ENCODE results near the gene ADAMTS17. TPM values are rescaled to one million over a fixed set of nuclear protein-coding genes. Genes with fewer than 3 reads are reported as not detected.
"Not testable (repeated sequence)": the region's sequence is repeated elsewhere in the genome, so short reads cannot be mapped to it uniquely, and the experiment has no call there.

Gene ADAMTS17
- polyA plus RNA-seq, 1 donor = 4.0 TPM

DNA sequence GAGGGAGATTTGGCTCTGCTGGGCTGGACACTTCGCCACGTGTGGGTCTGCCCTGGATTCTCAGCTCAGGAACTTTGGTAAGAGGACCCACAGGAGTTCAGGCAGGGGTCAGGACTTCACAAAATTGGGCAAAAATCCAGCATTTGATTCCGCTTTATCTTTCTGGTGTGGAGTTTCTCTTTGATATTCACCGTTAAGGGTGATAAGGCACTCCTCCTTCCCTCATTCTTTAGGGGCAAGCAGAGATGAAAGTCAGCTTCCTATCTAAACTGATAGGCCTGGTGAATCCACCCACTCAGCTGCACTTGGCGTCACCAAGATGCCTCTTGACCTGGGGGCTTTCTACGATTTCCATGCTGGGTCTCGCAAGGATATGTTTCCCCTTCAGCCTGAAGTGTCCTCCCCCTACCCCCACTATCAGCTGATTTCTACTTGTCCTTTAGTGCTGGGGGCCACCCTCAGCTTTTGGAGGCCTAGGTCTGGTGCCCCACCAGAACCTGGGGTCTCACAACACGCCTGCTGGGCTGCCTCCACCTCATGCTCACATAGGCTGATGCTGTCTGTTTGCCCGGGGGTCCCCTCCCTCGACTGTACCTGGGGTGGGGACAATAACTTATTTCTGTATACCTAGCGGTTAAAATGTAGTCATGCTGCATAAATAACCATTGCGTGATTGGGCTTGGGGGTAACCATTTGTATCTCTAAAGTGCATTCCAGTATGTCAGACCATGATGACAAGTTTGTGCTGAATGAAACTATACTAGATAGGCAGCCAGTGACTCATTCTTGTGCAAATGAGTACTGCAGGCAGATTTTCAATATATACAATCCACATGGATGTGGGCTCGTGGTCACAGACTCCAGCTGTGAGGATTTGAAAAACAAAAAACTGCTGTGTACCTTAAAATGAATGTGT, 248.3 kb downstream of the ADAMTS17 start:
- no peak for DNase-seq (ENCODE audit: low read depth)

DNA sequence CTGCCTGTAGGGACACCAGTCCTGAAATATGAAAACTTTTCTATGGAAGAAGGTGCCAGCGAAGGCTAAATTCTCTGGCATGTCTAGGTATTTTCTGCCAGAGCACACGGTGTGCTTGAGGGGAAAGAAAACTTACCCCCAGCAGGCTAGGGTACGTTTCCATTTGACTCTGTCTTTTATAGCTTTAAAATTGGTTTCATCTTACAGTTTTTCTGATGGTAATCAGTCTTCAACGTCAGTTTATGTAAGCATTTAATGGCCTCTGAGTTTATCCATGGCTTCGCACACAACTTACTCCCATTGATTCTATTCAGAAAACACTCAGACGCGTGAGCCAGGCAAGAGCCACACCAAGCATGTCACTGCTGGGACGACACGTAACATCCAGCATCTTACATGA, 249.7 kb downstream of the ADAMTS17 start:
- DNase-seq (ENCODE audit: low read depth) = no peak

DNA sequence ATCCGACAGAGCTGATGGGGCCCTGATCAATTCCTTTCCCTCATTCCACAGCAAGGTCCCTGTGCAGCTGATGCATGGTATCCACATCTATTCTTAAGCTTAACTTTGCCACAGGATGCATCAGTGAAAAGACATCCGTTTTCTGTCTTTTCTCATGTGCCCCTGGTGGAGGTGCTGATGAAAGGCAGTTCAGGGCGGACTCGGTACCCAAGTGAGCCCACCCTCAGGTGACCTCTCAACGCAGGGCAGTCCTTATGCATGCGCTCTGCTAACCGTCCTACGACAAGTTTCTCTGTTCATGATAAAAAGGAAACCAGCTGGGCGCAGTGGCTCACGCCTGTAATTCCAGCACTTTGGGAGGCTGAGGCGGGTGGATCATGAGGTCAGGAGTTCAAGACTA, 251.4 kb downstream of the ADAMTS17 start:
- no peak for DNase-seq (ENCODE audit: low read depth)

DNA sequence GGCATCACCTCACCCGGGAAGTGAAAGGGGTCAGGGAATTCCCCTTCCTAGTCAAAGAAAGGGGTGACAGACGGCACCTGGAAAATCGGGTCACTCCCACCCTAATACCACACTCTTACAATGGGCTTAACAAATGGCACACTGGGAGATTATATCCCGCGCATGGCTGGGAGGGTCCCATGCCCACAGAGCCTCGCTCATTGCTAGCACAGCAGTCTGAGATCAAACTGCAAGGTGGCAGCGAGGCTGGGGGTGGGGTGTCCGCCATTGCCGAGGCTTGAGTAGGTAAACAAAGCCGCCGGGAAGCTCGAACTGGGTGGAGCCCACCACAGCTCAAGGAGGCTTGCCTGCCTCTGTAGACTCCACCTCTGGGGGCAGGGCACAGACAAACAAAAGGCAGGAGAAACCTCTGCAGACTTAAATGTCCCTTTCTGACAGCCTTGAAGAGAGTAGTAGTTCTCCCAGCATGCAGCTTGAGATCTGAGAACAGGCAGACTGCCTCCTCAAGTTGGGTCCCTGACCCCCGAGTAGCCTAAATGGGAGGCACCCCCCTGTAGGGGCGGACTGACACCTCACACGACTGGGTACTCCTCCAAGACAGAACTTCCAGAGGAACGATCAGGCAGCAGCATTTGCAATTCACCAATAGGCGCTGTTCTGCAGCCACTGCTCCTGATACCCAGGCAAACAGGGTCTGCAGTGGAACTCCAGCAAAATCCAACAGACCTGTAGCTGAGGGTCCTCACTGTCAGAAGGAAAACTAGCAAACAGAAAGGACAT, 257.5 kb downstream of the ADAMTS17 start:
- DNase-seq (ENCODE audit: low read depth) = not testable (repeated sequence)

DNA sequence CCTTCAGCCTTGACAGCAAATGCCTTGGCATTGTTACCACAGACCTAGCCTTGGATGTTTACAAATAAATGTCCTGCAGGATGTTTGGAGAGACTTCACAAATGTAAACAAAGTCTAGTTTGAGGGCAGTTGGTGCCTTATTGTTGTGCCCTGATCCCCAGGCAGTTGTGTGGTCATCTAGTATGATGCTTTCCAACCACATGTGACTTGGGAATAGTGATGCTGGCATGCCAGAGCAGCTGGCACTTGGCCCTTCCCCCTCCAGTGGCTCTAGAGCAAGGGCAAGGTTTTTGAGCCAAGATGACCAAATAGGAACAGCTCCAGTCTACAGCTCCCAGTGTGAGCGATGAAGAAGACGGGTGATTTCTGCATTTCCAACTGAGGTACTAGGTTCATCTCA, 258.2 kb downstream of the ADAMTS17 start:
- DNase-seq (ENCODE audit: low read depth) = no peak

DNA sequence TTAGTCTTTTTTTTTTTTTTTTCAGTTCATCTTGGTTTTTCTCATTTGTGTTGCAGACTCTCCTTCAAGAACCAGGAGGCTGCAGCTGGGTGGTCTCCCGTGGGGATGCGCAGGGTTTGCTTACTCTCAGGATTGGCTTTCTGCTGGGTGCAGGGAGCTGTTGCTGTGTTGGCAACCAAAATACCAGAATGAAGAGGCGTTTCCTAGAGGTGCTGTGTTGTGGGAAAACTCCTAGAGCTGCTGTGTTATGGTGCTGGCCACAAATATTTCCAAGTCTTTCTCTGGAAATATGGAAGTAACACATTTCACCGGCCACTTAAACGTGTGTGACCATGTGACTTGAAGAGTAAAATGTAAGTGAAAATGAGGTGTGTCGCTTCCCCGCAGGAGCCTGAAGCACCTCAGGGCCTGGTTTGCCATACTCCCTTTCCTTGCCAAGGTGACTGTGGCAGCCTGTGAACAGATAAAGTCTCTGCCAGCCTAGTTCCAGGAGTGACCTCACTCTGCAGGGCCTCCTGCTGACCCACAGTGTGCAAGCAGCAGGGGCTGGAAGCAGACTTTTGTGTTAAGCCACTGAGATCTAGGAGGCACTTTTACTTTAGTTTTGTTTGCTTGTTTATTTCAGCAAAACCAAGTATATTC, 258.9 kb downstream of the ADAMTS17 start:
- no peak for DNase-seq (ENCODE audit: low read depth)

DNA sequence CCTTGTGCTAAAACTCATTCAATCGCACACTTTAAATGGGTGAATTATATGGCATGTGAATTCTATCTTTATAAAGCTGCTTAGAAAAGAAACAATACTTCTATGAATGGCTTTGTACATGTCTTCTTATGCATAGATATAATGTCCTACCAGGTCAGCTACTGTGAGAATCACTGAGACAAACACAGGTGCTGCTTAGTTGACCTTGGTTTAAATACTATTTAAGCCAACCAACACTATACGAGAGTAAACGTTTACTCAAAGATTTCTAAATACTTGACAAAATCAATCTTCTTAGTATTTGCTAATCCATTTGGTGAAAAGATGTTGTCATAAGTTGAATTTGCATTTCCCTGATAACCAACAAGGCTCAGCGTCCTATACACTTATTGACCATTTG, 260.3 kb downstream of the ADAMTS17 start:
- DNase-seq (ENCODE audit: low read depth) = no peak

DNA sequence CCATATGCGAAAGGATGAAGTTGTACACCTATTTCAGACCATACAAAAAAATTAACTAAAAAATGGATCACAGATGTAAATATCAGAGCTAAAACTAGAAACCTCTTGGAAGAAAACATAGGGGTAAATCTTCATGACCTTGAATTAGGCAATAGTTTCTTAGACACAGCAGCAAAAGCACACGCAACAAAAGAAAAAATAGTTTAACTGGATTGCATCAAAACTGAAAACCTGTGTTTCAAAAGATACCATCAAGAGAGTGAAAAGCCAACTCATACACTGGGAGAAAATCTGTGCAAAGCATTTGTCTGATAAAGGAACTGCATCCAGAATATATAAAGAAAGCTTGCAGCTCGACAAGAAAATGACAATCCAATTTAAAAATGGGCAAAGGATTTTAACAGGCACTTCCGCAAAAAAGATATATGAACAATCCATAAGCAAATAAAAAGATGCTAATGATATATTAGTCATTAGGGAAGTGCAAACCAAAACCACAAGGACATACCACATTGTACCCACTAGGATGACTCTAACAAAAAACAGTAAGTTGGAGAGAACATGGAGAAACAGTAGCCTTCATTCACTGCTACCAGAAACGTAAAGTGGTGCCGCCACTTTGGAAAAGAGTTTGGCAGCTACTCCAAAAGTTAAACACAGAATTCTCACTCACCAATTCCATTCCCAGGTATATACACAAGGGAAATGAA, 263.1 kb downstream of the ADAMTS17 start:
- no peak for DNase-seq (ENCODE audit: low read depth)

DNA sequence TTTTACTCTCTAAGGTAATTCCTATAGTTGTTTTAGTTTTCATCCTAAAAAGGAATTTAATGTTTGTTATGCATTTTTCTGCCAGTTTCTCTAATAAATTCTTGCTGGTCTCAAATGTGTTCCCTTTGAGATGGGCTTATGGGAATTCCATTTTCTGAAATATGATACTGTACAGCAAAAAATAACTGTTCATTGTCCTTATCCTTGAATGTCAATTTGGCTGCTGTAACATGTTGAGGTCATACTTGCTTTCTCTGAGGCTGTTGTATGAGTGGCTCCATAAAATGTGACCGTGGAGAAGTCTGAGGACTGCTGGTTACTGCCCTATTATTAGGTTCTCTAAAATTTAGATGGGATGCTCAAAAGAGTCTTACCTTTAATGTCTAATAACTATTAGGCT, 266.5 kb downstream of the ADAMTS17 start:
- DNase-seq (ENCODE audit: low read depth) = peak; percentile 35

DNA sequence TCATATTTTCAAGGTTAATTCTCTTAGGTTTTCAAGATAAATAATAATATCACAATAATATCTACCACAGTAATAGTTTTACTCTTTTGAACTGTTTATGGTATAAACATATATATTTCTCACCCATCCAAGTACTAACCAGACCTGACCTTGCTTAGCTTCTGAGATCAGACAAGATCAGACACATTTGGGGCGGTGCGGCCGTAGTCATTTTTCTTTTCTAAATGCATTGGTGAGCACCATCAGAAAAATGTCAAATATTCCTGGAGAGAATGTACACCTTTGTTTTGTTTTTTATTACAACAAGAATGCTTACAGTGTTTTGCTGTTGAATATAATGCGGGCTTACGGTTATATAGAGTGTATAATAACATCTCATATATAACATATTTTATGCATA, 267.8 kb downstream of the ADAMTS17 start:
- DNase-seq (ENCODE audit: low read depth) = no peak

DNA sequence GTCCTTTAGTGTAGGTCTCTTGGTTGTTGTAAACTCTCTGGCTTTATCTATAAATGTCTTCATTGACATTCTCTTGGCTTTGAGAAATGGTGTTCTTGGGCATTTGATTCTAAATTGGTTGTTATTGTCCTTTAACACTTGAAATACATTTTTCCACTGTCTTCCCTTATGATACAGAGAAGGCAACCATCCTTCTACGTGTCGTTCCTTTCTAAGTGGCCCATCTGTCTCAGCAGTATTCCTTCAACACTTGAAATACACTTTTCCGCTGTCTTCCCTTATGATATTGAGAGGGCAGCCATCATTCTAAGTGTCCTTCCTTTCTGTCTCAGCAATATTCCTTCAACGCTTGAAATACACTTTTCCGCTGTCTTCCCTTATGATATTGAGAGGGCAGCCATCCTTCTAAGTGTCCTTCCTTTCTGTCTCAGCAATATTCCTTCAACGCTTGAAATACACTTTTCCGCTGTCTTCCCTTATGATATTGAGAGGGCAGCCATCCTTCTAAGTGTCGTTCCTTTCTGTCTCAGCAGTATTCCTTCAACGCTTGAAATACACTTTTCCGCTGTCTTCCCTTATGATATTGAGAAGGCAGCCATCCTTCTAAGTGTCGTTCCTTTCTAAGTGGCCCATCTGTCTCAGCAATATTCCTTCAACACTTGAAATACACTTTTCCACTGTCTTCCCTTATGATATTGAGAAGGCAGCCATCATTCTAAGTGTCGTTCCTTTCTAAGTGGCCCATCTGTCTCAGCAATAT, 275.1 kb downstream of the ADAMTS17 start:
- not testable (repeated sequence) for DNase-seq (ENCODE audit: low read depth)

DNA sequence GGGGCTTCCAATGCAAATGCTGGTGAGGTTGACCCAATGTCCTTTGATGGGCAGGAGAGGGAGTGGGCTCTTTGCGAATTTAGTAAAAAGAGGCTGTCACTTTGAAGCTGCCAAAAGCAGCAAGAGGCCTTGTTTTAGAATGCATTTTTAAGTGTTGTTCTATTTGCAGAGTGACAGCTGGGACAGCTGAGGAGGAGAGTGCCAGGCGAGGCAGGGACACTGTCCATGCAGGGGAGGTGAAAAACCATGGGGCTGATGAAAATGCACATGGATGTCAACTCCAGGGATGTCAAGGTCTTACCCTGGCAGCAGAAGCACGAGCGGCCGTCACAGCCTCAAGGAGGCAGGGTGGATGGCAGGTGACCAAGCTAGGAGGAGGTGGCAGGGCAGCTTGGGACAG, 279.8 kb downstream of the ADAMTS17 start:
- no peak for DNase-seq (ENCODE audit: low read depth)

DNA sequence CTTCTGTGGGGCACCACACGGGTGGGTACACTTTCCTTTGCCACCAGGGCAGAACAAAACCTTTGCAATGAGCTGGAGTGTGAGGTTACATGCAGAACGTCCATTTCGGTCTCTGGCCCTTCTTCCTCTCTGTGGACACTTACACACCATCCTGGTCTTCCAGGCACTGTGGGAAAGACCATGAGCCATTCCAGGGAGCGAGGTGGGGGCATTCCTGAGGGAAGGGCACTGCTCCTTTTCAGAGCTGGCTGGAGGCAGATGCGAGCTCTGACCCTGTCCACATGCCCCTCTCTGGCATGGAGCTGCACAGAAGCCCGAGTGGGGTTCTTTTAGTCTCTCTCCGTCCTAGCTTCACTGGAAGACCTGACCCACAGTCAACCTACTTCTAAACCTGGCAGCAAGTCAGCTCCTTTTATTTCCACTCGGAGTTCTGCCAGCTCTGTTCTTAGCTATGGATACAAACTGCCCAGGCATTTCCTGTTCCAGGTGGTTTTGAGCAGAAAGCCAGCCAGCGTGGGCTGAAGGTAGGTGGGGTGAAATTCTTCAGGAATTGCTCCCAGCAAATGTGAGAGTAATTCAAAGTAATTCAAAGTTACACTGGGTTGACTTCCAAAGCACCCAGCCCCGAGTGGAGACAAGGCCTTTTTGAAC, 281.4 kb downstream of the ADAMTS17 start:
- DNase-seq (ENCODE audit: low read depth) = no peak

DNA sequence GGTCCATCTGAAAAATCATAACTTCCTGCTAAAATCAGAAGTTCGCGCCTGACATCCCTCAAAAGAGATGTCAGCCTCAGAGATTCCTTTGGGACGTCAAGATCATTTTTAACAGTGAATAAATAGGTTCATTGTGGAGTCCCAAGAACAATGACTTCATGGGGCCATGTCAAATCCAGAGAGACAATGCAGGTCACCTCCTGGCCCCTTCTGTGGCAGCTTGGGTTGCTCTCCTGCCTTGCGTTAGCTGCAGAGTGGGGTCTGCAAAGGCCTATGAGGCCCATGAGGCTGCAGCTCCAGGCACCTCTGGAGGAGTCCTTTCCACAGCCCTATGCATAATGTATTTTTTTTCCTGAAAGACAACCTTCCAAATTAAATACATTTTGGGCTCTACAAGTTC, 282.3 kb downstream of the ADAMTS17 start:
- no peak for DNase-seq (ENCODE audit: low read depth)

DNA sequence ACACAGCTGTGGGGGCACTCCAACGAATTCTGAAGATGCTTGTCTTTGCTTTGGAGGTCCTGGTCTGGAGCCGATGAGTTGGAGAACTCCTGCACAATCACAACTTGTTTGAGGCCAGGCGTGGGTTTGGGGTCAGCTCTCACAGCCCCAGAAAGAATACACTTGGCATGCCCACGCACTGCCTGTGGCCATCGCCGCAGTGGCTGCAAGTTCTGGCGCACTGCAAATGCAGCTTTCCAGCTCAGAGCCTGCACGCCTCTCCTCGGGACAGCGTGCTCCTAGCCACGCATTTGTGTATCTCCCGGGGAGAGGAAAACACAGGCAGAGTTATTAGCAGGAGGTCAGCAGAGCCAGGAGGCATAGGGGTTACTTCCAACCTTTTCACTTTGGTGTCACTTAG, 282.7 kb downstream of the ADAMTS17 start:
- no peak for DNase-seq (ENCODE audit: low read depth)

DNA sequence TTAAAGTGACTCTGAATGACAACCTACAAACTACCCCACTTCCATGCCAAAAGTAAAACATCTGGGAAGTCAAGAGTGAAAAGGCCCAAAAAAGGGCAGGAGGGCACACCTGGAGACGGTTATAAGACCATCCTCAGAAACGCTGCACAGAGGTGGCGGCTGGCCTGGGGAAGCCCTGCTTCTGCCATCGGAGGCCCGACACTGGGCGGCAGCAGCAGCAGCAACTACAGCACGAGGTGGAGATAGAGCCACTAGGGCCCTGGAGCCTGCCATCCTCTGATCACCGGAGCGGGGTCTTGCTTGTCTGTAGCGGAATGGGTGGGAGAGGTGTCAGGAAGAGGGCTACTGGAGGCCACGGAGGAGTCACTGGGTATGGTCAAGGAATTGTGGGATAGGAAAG, 283.3 kb downstream of the ADAMTS17 start:
- no peak for DNase-seq (ENCODE audit: low read depth)

DNA sequence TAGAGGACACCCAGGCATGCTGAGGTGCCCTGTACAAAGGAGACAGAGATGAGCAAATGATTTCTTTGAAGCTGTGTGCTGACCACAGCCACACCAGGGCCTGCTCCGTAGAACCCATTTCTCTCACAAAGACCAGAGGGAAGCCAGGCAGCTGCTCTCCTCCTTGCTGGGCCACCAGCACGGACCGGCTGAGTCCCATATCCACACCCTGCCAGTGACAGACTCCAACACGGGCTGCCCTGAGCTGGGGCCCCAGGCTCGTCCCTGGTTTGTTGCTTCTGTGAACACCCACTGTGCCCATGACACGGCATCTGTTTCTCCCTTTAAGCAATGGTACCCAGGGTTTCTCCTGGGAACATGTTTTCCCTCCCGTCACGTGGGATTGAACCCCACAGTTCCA, 284.5 kb downstream of the ADAMTS17 start:
- no peak for DNase-seq (ENCODE audit: low read depth)

DNA sequence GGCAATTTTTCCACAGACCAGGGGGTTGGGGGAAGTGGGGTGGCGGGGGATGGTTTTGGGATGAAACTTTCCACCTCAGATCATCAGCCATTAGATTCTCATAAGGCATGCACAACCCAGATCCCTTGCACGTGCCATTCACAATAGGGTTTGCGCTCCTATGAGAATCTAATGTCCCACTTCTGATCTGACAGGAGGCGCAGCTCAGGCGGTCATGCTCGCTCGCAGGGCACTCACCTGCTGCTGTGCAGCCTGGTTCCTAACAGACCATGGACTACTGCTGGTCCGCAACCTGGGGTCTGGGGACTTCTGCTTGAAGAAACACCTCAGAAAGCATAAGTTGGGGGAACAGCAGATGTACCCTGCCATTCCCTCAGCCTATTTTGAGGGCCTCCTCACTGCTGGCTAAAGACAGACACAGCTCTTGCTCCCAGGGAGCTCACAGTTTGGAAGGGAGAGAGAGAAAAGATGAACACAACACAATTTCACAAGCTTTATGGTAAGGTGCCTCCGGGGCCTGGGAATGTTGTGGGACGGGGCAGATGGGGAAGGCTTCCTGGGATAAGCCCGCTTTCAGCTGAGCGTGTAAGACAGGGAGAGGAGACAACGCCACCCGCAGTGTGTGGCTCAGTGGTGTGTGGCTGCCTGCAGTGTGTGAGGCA, 285.2 kb downstream of the ADAMTS17 start:
- no peak for DNase-seq (ENCODE audit: low read depth)

DNA sequence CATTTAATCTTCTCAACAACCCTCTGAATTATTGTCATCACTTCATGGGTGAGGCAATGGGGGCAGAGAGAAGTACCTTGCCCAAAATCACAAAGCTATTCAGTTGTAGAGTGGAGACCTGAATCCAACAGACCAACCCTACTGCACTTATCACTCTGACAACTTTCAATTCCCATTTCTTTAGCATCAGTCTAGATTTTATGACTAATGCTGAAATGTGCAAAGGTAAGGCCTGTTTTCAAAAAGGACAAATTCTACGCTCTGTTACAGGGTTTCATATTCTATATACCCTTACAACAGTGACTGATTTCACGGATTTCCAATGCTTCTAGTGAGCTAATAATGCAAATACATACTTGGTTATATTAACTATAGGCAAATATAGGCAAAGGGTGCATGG, 286.0 kb downstream of the ADAMTS17 start:
- DNase-seq (ENCODE audit: low read depth) = no peak

DNA sequence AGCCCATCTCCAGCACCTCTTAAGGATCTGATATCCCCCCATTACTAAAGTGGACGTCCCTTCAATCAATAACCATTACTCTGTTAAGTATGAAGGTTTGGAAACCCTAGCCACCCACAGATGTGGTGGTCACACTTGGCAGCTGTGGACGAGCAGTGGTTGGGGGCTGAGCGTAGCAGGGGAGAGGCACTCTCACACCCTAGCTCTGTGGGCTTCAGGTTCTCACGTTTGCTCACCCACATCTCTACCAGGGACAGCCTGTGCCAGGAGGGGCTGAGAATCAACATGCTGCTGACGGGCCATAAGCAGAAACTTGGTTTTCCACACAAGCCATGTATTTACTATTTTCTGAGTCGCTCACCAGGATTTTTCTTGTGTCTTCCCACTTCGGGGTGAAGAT, 287.2 kb downstream of the ADAMTS17 start:
- DNase-seq (ENCODE audit: low read depth) = no peak

All from forelimb muscle (tissue), 1 donor.